SKM-1 treated with dmso at 0.1 percent for 144 hours (cell line): ENCODE data around the gene PRF1.

Source experiments
- DNase-seq: peaks from one replicate; lab custom pipeline; 2025; ENCODE audit not compliant: unreplicated experiment; lab: John Stamatoyannopoulos, UW

The PRF1 gene

GRCh38 chr10:70578371-70578947 is 24.1 kb downstream of the PRF1 start:
- DNase-seq: peak; percentile 37

- peak; percentile 32 for DNase-seq
Observed at GRCh38 chr10:70576803-70577517, 25.6 kb downstream of the PRF1 start.

GRCh38 chr10:70575874-70576802 is 26.4 kb downstream of the PRF1 start:
- DNase-seq: peak; percentile 89

GRCh38 chr10:70575486-70575873 is 27.1 kb downstream of the PRF1 start:
- no peak for DNase-seq

GRCh38 chr10:70573599-70574506 is 28.7 kb downstream of the PRF1 start:
- DNase-seq: no peak

- DNase-seq: no peak
Observed at GRCh38 chr10:70571636-70572439, 30.7 kb downstream of the PRF1 start.

- no peak for DNase-seq
Observed at GRCh38 chr10:70571236-70571635, 31.3 kb downstream of the PRF1 start.

- DNase-seq: no peak
Observed at GRCh38 chr10:70568781-70569495, 33.6 kb downstream of the PRF1 start.

- no peak for DNase-seq
Observed at GRCh38 chr10:70568113-70568512, 34.4 kb downstream of the PRF1 start.

GRCh38 chr10:70567603-70568002 is 34.9 kb downstream of the PRF1 start:
- no peak for DNase-seq

GRCh38 chr10:70566515-70567290 is 35.8 kb downstream of the PRF1 start:
- no peak for DNase-seq

GRCh38 chr10:70565556-70566514 is 36.7 kb downstream of the PRF1 start:
- DNase-seq: peak; percentile 75

- DNase-seq: no peak
Observed at GRCh38 chr10:70564901-70565351, 37.6 kb downstream of the PRF1 start.

GRCh38 chr10:70564113-70564725 is 38.3 kb downstream of the PRF1 start:
- DNase-seq: no peak

- no peak for DNase-seq
Observed at GRCh38 chr10:70563230-70563629, 39.3 kb downstream of the PRF1 start.

GRCh38 chr10:70562036-70562755 is 40.3 kb downstream of the PRF1 start:
- DNase-seq: no peak
